Skeletal muscle satellite cell (primary cell): Measurements from ENCODE around the gene TSPAN11.
"Not testable (repeated sequence)": the region's sequence is repeated elsewhere in the genome, so short reads cannot be mapped to it uniquely, and the experiment has no call there.

Source experiments
- H3K27me3 ChIP-seq: 2 replicates; pipeline ENCODE4 v1.7.0; 2013; ENCODE audit warnings: low read length; ENCODE audit not compliant: control insufficient read depth, insufficient read depth
- H3K36me3 ChIP-seq: 2 replicates; pipeline ENCODE4 v1.7.0; 2013; ENCODE audit warnings: mild to moderate bottlenecking, control low read depth, low read length; ENCODE audit not compliant: insufficient read depth
- H3K4me1 ChIP-seq: 2 replicates; pipeline ENCODE4 v1.7.0; 2013; ENCODE audit warnings: low read length; ENCODE audit not compliant: control insufficient read depth, insufficient read depth
- H3K4me2 ChIP-seq: 2 replicates; pipeline ENCODE4 v1.7.0; 2013; ENCODE audit warnings: mild to moderate bottlenecking, low read length
- H3K4me3 ChIP-seq: 2 replicates; pipeline ENCODE4 v1.7.0; 2013; ENCODE audit warnings: low read length
- H3K9ac ChIP-seq: 2 replicates; pipeline ENCODE4 v1.7.0; 2013; ENCODE audit warnings: mild to moderate bottlenecking, low read depth, low read length, moderate library complexity
- H3K9me3 ChIP-seq: replicated peaks from 2 replicates; pipeline ENCODE4 v1.7.0; 2013; ENCODE audit warnings: mild to moderate bottlenecking, control low read depth, low read length

TSPAN11 gene

GRCh38 chr12:31017535-31017934 is 91.0 kb downstream of the TSPAN11 start:
- Histone ChIP-seq H3K9ac (no peak overlapping the region), H3K9me3 (no peaks in the 10 kb centered on the region), H3K4me3 (no peak overlapping the region), H3K4me1 (no peaks in the 10 kb centered on the region), H3K36me3 (no peaks in the 10 kb centered on the region), H3K27me3 (peaks cover 27% of the 10 kb centered on the region), H3K4me2 (no peak overlapping the region)

GRCh38 chr12:31018106-31018789 is 91.7 kb downstream of the TSPAN11 start:
- H3K4me2 ChIP-seq = no peak overlapping the region
- no peak overlapping the region for H3K4me3 ChIP-seq
- H3K27me3 ChIP-seq = peaks cover 32% of the 10 kb centered on the region
- H3K4me1 ChIP-seq = no peaks in the 10 kb centered on the region
- no peak overlapping the region for H3K9ac ChIP-seq
- no peaks in the 10 kb centered on the region for H3K9me3 ChIP-seq
- no peaks in the 10 kb centered on the region for H3K36me3 ChIP-seq

- Histone ChIP-seq H3K36me3 (no peaks in the 10 kb centered on the region), H3K9me3 (no peaks in the 10 kb centered on the region), H3K4me3 (no peak overlapping the region), H3K4me1 (no peaks in the 10 kb centered on the region), H3K9ac (no peak overlapping the region), H3K27me3 (peaks cover 32% of the 10 kb centered on the region), H3K4me2 (no peak overlapping the region)
Observed at GRCh38 chr12:31018790-31019505, 92.4 kb downstream of the TSPAN11 start.

- Histone ChIP-seq H3K9ac (no peak overlapping the region), H3K4me1 (no peaks in the 10 kb centered on the region), H3K4me3 (no peak overlapping the region), H3K27me3 (peaks cover 32% of the 10 kb centered on the region), H3K36me3 (no peaks in the 10 kb centered on the region), H3K4me2 (no peak overlapping the region), H3K9me3 (no peaks in the 10 kb centered on the region)
Observed at GRCh38 chr12:31019561-31019960, 93.0 kb downstream of the TSPAN11 start.

- Histone ChIP-seq H3K36me3 (no peaks in the 10 kb centered on the region), H3K9ac (no peak overlapping the region), H3K9me3 (no peaks in the 10 kb centered on the region), H3K4me3 (no peak overlapping the region), H3K27me3 (peaks cover 30% of the 10 kb centered on the region), H3K4me1 (no peaks in the 10 kb centered on the region), H3K4me2 (no peak overlapping the region)
Observed at GRCh38 chr12:31019976-31020375, 93.4 kb downstream of the TSPAN11 start.

GRCh38 chr12:31020385-31021166 is 94.0 kb downstream of the TSPAN11 start:
- Histone ChIP-seq H3K4me1 (no peaks in the 10 kb centered on the region), H3K36me3 (no peaks in the 10 kb centered on the region), H3K4me2 (no peak overlapping the region), H3K9ac (no peak overlapping the region), H3K9me3 (no peaks in the 10 kb centered on the region), H3K27me3 (peaks cover 30% of the 10 kb centered on the region), H3K4me3 (no peak overlapping the region)

- Histone ChIP-seq H3K4me2 (no peak overlapping the region), H3K4me1 (no peaks in the 10 kb centered on the region), H3K9me3 (no peaks in the 10 kb centered on the region), H3K27me3 (peaks cover 30% of the 10 kb centered on the region), H3K9ac (no peak overlapping the region), H3K4me3 (no peak overlapping the region), H3K36me3 (no peaks in the 10 kb centered on the region)
Observed at GRCh38 chr12:31021181-31021580, 94.6 kb downstream of the TSPAN11 start.

- H3K27me3 ChIP-seq = peaks cover 30% of the 10 kb centered on the region
- no peak overlapping the region for H3K4me2 ChIP-seq
- no peak overlapping the region for H3K9ac ChIP-seq
- H3K9me3 ChIP-seq = no peaks in the 10 kb centered on the region
- no peaks in the 10 kb centered on the region for H3K36me3 ChIP-seq
- H3K4me3 ChIP-seq = no peak overlapping the region
- H3K4me1 ChIP-seq = no peaks in the 10 kb centered on the region
Observed at GRCh38 chr12:31021809-31022494, 95.4 kb downstream of the TSPAN11 start.

- Histone ChIP-seq H3K27me3 (peaks cover 30% of the 10 kb centered on the region), H3K4me2 (no peak overlapping the region), H3K9me3 (no peaks in the 10 kb centered on the region), H3K4me1 (no peaks in the 10 kb centered on the region), H3K9ac (no peak overlapping the region), H3K36me3 (no peaks in the 10 kb centered on the region), H3K4me3 (no peak overlapping the region)
Observed at GRCh38 chr12:31023271-31023724, 96.8 kb downstream of the TSPAN11 start.

GRCh38 chr12:31026202-31026601 is 99.7 kb downstream of the TSPAN11 start:
- Histone ChIP-seq H3K4me1 (no peaks in the 10 kb centered on the region), H3K4me3 (no peak overlapping the region), H3K9me3 (no peaks in the 10 kb centered on the region), H3K36me3 (no peaks in the 10 kb centered on the region), H3K27me3 (peaks cover 18% of the 10 kb centered on the region), H3K9ac (no peak overlapping the region), H3K4me2 (no peak overlapping the region)

- not testable (repeated sequence) for H3K4me1 ChIP-seq, H3K9me3 ChIP-seq, H3K9ac ChIP-seq, H3K36me3 ChIP-seq, H3K4me3 ChIP-seq, H3K4me2 ChIP-seq
- H3K27me3 ChIP-seq = peaks cover 16% of the 10 kb centered on the region
Observed at GRCh38 chr12:31027006-31027405, 100.5 kb downstream of the TSPAN11 start.
